22Rv1 (cell line): ENCODE results near the gene PLA1A.

Experiments used
- H3K27ac ChIP-seq: fragments of 450-650 bp; 2 replicates; pipeline ENCODE4 v1.5.1; 2017
- CTCF ChIP-seq: fragments of 450-650 bp; IDR thresholded peaks from 2 replicates; pipeline ENCODE4 v1.5.1; 2017; ENCODE audit warnings: mild to moderate bottlenecking
- ZFX ChIP-seq: fragments of 450-650 bp; IDR thresholded peaks from 2 replicates; pipeline ENCODE4 v1.6.1; 2017; ENCODE audit warnings: antibody characterized with exemption, borderline replicate concordance

PLA1A gene

GRCh38 chr3:119625451-119626153 lies 27.9 kb downstream of the PLA1A start:
- H3K27ac ChIP-seq, result no peak overlapping the region
- no peak for TF ChIP-seq ZFX
- TF ChIP-seq CTCF, result no peak

GRCh38 chr3:119626196-119626595 lies 28.5 kb downstream of the PLA1A start:
- H3K27ac ChIP-seq, result no peak overlapping the region
- TF ChIP-seq ZFX (no peak), CTCF (no peak)

- H3K27ac ChIP-seq, result no peak overlapping the region
- TF ChIP-seq CTCF (no peak), ZFX (no peak)
Observed at GRCh38 chr3:119627461-119627860, 29.8 kb downstream of the PLA1A start.

- TF ChIP-seq CTCF (no peak), ZFX (no peak)
- no peak overlapping the region for H3K27ac ChIP-seq
Observed at GRCh38 chr3:119628390-119628789, 30.7 kb downstream of the PLA1A start.

- no peak overlapping the region for H3K27ac ChIP-seq
- no peak for TF ChIP-seq ZFX
- no peak for TF ChIP-seq CTCF
Observed at GRCh38 chr3:119628816-119629445, 31.2 kb downstream of the PLA1A start.

GRCh38 chr3:119630128-119630879 lies 32.6 kb downstream of the PLA1A start:
- no peak for TF ChIP-seq ZFX
- no peak for TF ChIP-seq CTCF
- no peak overlapping the region for H3K27ac ChIP-seq

- TF ChIP-seq ZFX, result no peak
- no peak for TF ChIP-seq CTCF
- H3K27ac ChIP-seq, result no peak overlapping the region
Observed at GRCh38 chr3:119630880-119631329, 33.2 kb downstream of the PLA1A start.
